Esophagus mucosa (tissue), 1 donor: Measurements from ENCODE around the gene ZNF544. TPM values are rescaled to one million over a fixed set of nuclear protein-coding genes. Genes with fewer than 3 reads are reported as not detected.

Experiments
- ATAC-seq: fragments of 200-7000 bp; cut with Tn5 transposase; one replicate; pipeline ENCODE4 v1.9.1; 2020
- total RNA-seq: library from RNA; stranded (reverse); gene quantifications from one replicate; pipeline ENCODE4 v1.2.4, GENCODE V29; 2023
- donor health status: DM: yes; HTN: yes; CAD: no.

The ZNF544 gene
- total RNA-seq: 20.0 TPM

DNA sequence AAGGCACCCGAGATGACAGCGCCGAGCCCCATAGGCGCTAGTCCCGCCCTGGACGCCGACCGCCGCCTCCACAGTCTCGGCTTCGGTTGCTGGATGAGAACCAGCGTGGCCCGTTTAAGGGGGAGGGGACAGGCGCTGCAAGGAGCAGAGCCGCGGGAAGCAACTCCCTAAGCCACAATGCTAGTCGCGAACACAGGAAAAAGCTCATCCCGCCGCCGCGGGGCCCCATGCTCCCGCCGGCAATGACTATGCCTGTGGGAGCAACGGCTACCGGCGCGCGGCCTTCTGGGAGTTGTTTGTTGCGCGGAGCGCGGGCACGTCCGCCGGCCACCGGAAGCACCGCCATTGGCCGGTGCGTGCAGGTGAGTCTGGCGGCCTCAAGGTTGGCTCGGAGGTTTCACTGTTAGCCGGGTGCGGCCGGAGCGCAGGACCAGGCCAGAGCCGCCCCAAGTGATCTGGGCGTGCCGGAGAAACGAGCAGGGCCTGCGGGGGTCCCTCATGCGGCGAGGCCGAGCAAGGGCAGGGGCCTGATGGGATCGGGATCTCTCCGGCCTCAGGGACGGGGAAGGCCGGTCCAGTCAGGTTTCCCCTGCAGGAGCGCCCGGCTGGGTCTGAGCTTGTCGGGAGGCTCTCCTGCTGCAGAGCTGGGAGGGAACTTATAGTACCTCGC, at the start of gene ZNF544:
ZNF544 (plus strand) TSS at position 330 of the 670 bp plus-strand sequence. CDS start 15,110 bp downstream, outside the sequence.
- peak; percentile 92 for ATAC-seq

DNA sequence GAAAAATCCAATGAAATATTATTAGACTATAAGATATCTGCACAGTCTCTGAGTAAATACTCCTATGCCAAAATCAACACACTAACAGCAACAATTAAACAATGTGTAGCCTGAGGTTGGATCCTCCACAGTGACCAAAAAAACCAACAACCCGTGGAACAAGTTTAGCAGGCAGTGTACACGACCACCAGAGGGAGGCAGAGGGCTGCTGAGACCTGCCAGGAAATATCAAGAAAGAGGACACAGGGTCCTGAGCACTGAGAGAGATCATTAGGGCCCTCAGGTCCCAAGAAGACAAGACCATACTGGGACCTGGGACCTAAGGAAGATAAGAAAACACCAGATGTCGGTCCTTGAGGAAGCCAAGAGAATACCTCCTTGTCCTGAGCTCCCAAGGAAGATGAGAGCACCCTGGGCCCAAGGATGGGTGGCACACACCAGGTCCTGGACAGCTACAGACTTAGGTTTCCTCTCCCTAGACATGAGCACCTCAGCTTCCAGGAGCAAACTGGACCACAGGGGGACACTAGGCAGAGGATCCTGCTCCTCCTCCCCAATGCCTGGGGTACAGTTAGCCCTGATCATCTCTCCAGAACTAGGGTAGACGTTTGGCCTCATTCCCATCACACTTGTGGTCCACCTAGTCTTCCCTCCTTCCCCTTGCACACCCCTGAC, 46.7 kb upstream of the ZNF544 start:
- ATAC-seq: peak; percentile 20

DNA sequence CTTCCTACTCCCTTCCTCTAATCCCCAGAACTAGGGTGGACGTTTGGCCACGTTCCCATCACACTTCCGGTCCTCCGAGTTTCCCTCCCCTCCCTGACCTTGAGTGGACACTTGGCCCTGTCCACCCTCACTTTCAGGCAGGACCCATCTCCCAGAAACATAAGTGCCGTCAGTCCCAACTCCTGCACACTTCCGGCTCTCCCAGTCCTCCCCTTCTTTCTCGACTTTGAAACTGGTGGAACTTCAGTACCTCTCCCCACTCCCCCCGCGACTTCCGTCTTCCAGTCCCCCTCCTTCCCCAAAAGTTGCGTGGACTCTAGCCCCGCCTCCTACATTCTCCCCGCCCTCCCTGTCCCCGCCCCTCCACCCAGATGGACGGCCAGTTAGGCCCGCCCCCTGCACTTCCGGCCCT, 46.1 kb upstream of the ZNF544 start:
- ATAC-seq: no peak

DNA sequence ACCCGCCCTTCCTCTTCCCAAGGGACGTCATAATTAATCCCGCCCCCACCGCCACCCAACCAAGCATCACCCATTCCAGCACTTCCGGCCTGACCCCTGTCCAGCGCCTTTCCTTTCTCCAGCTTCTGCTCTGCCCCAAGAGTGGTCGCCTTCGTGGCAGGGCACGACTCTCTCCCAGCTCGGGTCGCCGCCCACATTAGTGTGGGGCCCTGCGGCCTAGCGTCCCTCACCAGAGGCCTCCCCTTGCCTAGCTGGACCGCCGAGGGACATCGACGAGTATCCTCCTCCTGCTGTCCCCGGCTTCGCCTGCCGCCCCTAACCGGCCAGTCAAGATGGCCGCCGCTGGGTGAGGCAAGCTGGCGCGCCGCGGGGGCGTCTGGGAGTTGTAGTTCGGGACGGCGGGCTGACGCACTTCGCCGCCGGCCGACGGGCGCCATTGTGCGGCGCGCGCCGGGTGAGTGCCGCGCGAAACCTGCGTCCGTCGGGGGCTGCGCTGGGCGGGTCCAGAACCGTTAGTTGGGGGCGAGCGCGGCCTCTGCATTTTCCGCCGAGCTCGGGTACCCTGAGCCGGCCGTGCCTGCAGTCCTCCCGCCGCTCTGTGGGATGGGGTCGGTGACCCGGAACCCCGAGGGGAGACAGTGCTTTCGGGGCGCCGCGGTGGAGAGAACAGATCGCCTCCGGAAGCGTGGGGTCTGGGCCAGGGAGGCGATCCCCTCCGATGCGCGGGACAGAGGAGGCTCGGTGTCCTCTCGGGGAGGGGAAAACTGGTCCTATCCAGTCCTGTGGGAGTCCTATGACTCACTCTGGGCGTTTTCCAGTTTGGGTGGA, 45.5 kb upstream of the ZNF544 start, which contains the start of gene ZNF274:
ZNF274 (plus strand) TSS at position 73 of the 828 bp plus-strand sequence. CDS start 905 bp downstream, outside the sequence.
- ATAC-seq: peak; percentile 92

DNA sequence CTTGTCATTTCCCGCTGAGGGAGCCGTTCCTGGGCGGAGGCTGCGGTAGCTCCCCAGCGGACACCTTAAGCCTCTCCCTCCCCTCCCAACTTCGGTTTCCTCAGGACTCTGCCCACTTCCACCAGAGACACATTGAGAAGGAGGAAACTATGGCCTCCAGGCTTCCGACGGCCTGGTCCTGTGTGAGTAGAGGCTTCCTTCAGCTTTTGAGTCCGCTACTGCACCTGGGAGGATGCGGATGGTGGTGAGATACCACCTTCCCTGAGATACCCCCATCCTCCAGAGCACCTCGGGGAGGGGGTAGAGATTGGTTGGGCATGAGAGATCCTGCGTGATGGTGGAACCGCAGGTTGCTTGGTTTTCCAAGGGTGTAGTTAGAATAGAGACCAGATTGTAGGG, 44.9 kb upstream of the ZNF544 start:
- no peak for ATAC-seq

DNA sequence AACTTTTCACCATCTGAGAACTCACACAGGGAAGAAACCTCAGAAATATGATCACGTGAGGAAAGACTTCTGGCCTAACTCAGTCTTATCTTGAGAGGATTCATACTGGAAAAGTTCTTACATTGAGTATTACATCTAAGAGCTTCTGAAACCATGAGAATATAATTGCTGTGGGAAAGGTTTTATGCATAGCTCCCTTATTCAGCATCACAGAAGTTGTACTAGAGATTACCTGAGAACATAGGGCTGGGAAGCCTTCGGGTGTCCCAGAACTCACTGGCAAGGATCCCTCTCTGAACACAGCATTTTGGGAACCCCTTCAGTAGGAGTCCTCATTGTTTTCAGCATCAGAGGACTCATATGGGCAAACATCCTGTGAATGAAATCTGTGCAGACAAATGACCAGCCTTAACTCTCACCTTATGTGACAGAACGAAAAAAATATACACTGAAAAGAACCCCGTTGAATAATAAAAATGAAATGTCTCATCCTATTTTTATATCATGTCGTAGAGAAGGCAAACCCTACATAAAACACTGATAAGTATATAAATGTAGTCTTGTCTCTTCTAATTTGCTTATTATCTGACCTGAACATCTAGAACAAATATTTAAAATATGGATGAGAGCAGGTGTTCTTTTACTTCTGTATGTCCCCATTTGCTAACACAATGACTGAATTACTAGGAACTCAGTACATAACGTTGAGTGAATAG, 31.7 kb upstream of the ZNF544 start:
- no peak for ATAC-seq

DNA sequence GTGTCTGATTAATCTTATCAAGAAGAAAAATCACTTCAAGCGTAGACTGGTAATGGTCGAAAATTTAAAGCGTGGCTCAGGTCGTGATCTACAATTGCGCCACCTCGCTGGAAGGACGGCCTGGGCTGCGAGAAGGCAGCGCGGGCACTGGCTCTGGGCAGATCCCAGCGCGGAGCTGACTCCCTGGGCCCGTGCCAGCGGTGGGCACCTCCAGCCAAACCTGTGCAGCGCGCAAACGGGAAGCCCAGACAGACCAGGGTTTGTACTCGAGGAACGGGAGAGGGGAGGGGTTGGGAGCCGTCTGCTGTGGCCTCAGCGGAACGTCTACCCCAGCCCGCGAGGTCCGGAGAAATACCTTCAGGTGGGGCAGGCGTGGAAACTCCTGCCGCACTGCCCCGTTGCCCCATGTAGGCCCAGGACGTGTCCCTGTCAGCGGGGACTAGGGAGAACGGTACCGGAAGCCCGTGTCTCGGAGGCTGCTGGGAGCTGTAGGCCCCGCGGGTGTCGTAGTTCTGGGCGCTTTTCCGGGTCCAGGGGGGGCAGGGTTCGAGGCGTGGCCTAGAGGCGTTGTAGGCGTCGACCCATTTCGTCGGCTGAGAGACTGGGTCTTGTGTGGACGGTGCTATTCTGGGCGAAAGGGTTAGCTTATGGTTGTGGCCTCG, 24.8 kb upstream of the ZNF544 start:
- ATAC-seq: no peak

DNA sequence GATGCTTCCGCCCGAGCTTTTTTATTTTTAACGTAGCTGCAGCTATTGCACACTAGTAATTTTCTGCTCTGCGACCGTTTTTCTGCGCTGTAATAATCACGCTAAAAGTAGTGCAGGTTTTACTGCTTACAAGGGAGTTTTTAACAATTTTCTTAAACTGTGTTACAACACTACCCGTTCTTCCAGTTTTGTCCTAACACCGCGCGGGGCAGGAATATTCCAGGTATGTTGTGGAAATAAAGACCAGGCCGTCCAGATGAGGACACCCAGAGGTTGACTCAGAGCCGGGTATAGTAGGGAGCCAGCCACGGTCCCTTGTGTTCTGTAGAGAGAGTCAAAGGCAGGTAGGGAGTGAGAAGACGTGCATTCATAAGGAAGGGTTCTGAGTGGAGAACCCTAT, 24.1 kb upstream of the ZNF544 start:
- no peak for ATAC-seq

DNA sequence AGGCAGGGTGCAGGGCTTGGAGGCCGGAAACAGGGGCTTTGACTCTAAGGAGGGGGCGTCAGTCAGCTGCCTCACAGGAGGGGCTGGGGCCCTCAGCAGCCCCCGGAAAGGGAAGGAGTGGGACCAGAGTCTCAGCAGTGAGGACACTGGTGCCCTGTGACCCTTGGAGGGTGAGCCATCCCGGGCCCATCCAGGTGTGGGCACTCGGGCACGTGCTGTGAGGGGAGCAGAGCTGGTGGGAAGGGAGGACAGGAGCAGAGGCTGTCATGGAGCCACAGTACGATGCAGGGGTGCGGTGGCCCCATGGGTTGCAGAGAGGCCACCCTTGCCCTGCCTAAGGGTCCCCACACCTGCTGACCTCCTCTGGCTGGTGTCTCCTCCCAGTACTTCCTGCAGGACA, 19.1 kb upstream of the ZNF544 start:
- ATAC-seq: no peak

DNA sequence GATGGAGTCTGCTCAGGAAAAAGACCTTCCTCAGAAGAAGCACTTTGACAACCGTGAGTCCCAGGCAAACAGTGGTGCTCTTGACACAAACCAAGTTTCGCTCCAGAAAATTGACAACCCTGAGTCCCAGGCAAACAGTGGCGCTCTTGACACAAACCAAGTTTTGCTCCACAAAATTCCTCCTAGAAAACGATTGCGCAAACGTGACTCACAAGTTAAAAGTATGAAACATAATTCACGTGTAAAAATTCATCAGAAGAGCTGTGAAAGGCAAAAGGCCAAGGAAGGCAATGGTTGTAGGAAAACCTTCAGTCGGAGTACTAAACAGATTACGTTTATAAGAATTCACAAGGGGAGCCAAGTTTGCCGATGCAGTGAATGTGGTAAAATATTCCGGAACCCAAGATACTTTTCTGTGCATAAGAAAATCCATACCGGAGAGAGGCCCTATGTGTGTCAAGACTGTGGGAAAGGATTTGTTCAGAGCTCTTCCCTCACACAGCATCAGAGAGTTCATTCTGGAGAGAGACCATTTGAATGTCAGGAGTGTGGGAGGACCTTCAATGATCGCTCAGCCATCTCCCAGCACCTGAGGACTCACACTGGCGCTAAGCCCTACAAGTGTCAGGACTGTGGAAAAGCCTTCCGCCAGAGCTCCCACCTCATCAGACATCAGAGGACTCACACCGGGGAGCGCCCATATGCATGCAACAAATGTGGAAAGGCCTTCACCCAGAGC, 16.2 kb upstream of the ZNF544 start:
- no peak for ATAC-seq

DNA sequence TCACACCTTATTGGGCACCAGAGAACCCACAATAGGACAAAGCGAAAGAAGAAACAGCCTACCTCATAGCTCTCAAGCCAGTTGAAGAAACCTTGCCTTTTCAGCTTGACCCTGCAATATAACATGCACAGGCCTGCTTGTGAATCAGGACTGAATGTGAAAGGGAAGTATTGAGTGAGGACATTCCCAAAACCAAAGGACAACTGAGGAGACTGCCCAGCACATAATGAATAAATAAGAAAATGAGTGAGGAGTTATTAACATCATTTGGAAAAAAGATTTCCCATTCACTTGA, 15.7 kb upstream of the ZNF544 start:
- no peak for ATAC-seq

DNA sequence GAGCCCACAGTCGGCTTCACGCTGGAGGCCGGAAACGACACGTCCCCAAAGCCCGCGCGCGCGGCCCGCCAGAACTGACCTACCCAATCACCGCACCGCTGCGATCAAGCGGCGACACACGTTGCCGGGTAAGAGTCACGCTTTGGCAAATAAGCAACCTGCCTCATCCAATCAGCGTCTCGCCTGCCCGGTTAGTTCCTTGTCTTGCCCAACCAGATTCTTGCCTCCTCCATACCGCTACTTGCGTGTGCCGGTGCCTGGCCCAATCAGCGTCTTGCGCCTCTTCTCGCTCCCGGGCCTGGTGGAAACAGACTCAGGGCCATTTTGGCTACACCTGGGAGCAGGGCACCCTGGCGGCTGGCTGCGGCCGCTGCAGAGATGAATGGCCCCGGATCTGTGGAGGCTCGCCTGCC, 11.6 kb upstream of the ZNF544 start:
- no peak for ATAC-seq

DNA sequence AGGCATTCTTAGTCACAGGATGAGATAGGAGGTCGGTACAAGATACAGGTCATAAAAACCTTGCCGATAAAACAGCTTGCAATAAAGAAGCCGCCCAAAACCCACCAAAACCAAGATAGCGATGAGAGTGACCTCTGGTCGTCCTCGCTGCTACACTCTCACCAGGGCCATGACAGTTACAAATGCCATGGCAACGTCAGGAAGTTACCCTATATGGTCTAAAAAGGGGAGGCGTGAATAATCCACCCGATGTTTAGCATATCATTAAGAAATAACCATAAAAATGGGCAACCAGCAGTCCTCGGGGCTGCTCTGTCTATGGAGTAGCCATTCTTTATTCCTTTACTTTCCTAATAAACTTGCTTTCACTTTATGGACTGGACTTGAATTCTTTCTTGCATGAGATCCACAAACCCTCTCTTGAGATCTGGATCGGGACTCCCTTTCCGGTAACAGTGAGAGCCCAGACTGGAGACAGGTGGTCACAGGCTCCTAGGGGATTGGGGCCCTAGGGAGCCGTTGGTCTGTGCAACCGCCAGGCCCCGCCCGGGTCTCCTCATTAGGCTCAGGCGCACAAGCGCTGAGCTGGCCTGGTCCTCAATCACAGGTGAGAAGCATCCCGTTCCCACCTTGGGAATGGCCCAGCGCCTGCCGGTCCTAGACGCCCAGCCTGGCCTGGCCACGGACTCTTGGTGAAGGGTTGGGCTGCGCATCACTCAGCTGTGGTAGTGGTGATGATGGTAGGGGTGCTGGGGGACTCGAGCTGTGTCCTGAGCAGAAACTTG, 10.9 kb upstream of the ZNF544 start:
- no peak for ATAC-seq

DNA sequence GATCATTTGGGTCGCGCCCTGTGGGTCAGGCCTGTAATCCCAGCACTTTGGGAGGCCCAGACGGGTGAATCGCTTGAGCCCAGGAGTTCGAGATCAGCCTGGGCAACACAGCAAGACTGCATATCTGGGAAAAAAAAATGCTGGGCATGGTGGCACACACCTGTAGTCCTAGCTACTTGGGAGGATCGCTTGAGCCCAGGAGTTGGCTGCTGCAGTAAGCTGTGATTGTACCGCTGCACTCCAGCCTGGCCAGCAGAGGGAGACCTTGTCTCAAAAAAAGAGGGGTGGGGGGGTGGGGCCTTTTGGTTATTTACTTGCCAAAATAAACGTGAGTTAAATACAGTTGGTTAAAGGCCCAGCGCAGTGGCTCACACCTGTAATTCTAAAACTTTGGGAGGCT, 9.8 kb upstream of the ZNF544 start:
- no peak for ATAC-seq

DNA sequence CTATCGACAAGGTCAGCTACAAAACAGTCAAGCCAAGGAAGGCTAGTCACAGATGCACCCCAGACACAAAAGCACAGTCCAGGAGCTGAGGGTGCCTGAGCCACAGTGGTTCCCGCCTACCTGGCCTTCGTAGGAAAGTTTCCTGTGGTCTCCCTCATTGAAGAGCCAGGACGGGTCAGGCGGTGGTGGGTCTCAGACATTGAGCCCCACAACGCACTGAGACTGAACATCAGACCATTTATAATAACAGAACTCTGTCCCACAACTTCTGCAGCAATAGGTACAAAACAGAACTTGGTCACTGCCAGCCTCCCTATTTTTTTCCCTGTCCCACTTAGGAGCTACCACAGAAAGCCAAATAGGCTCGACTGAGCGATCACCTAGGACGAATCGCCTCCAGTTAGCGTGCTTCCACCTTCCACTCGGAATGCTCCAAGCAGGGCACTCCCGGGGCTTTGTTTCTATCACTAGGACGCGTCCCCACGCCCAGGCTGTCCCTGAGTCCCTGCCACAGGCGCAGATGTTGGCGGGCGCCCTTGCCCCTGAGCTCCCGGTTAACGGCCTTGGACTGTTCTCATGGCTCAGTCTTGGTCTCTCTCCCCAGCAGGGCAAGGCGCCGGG, 640 bp upstream of the ZNF544 start:
- no peak for ATAC-seq

DNA sequence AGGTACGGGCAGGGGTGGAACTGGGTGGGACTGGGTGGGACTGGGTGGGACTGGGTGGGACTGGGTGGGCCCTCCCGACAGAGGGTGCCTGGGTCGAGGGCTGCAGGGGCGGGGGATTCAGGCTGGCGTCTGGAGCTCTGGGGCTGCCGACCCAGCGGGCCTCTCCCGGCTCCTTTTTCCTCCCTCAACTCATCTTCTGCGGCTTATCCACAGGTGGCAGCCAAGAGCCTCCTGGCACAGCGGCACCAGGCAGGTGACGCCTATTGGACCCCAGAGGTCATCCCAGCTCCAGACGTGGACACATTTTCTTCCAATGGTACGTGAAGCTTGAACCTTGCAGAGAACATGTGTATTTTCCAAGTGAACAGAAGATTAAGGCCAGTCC, 533 bp downstream of the ZNF544 start:
- peak; percentile 32 for ATAC-seq

DNA sequence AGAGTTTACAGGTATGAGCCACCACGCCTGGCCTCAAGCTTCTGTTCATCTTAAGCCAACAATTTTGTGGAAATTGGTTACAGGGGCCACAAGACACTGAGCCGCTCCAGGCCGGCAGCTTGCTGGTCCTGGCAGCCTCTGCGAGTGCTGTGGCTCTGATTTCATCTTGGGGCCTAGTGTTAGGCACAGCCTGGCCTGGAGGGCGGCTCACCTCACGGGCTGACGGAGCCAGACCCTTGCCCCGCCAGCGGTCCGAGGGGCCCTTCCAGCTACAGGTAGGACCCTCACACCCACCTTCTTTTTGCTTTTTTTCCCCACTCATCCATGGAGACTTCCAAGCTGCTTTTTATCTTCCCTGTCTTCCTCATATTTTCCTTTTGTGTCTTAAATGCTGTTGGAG, 8.6 kb downstream of the ZNF544 start:
- no peak for ATAC-seq

DNA sequence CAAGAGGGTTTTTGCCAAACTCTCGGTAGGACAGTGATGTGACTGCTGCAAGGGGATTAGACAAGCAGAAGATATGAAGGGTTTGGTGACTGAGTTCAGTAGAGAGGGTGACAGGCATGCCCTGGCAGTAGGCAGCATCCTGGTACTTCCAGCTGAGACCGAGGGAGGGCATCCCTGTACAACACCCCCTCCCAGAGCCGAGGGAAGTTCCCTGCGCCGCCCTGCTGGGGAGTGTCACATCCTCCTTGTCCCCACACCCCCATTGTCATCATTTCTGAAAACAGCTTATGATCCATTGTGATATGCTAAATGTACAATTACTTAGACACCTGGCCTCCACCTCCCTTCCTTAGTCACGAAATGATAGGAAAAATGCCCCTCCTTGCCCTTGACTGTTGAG, 14.6 kb downstream of the ZNF544 start:
- no peak for ATAC-seq

DNA sequence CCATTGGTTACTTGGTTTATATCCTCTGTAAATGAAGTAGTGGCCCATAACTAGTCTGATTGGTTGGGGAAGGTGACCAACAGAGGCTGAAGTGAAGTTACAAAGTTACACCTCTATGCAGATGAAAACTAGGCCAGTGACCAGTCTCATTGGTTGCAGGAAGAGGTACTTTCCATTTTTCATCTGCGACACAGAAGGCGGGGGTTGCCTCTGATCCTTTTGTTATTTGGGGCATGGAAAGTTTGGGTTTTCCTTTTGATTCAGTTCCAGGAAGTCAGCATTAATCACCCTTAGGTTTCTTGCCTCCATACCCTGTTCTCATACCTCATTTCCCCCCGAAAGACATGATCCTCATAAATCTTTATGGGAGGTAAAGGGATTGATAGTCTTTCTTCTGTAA, 20.2 kb downstream of the ZNF544 start:
- no peak for ATAC-seq

DNA sequence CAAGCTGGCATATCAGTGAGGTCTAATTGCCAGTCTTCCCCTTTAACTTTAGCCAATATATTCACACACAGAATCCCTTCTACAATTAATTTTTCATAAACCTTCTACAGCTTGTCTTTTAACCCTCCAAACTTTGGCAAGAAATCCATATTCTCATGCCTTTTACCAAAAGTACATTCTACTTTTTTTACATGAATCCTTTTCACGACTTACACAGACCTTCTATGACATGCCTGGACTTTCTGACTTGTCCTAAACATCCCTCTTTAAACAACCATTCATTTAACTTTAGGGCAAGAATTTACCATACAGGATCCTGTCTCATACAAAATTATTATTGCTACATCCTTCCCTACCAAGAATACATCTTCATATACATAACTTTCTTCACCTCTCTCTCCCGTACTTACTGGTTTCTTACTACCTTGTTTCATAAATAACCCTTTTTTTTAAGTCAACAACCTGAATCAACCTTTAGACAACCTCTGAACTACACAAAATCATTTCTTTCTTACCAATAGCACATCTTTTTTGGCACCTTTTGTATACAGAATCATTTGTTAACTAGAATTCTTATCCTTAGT, 23.5 kb downstream of the ZNF544 start:
- ATAC-seq: no peak
